Choroid plexus epithelial cell (primary cell): Measurements from ENCODE around the gene PRKAB2.
"Not testable (repeated sequence)": the region's sequence is repeated elsewhere in the genome, so short reads cannot be mapped to it uniquely, and the experiment has no call there.

Experiments used
- DNase-seq: peaks from one replicate; pipeline ENCODE4 v3.0.0-alpha.2; 2010; ENCODE audit warnings: low read depth
- H3K4me3 ChIP-seq: 2 replicates; pipeline ENCODE4 v1.5.1; 2011; ENCODE audit warnings: low read depth, mild to moderate bottlenecking, control low read depth, low read length, moderate library complexity
- CTCF ChIP-seq: conservative IDR thresholded peaks from 2 replicates; pipeline ENCODE4 v1.5.1; 2011; ENCODE audit warnings: low read depth, mild to moderate bottlenecking, control low read depth, inconsistent platforms, low read length, moderate library complexity

Gene PRKAB2

GRCh38 chr1:147110434-147110833, 61.8 kb downstream of the PRKAB2 start:
- no peak overlapping the region for H3K4me3 ChIP-seq
- DNase-seq: no peak
- TF ChIP-seq CTCF: no peak

GRCh38 chr1:147109762-147110161, 62.5 kb downstream of the PRKAB2 start:
- H3K4me3 ChIP-seq: no peak overlapping the region
- no peak for TF ChIP-seq CTCF
- DNase-seq: no peak

GRCh38 chr1:147109041-147109440, 63.2 kb downstream of the PRKAB2 start:
- DNase-seq: no peak
- TF ChIP-seq CTCF: no peak
- no peak overlapping the region for H3K4me3 ChIP-seq

GRCh38 chr1:147106407-147106881, 65.8 kb downstream of the PRKAB2 start:
- H3K4me3 ChIP-seq, DNase-seq: not testable (repeated sequence)

- DNase-seq: no peak
- H3K4me3 ChIP-seq: no peak overlapping the region
- no peak for TF ChIP-seq CTCF
These were observed 66.4 kb downstream of the PRKAB2 start for GRCh38 chr1:147105909-147106308.
